Stimulated activated CD8-positive, alpha-beta memory T cell treated with anti-CD3 and anti-CD28 coated beads, Interleukin-12 subunit alpha, Interleukin-12 subunit beta, amount 100 ng/mL, for 4 hours (primary cell): ENCODE results near the gene JSRP1.
A peak's percentile ranks its signal among the peaks of the same experiment; 100 is the strongest.

Source experiments
- DNase-seq: peaks from one replicate; pipeline ENCODE4 v3.0.0-alpha.2; 2020; ENCODE audit warnings: low read depth

JSRP1 gene

GRCh38 chr19:2216361-2217225 lies 39.6 kb downstream of the JSRP1 start:
- DNase-seq = no peak

DNA sequence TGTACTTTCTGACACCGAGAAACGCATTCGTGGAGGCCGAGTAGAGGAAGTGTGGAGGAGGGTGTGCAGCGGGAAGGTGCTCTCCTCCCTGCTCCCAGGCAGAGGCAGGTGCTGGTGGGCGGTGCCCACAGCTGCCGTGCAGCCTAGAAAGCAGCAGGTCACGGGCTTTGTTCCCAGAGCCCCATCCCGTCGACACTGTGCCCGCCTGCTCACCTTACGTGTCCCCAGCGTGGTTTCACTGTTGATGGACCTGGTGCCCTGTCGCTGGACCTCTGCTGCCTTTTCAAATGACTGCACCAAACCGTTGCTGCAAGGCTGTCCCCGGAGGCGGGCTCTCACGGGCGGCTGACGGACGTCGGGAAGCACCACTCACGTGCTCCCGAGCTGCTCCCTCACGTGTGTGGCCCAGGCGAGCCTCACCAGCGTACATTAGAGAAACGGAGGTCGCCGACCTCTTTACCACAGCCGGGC lies 40.9 kb downstream of the JSRP1 start:
- DNase-seq = no peak

DNA sequence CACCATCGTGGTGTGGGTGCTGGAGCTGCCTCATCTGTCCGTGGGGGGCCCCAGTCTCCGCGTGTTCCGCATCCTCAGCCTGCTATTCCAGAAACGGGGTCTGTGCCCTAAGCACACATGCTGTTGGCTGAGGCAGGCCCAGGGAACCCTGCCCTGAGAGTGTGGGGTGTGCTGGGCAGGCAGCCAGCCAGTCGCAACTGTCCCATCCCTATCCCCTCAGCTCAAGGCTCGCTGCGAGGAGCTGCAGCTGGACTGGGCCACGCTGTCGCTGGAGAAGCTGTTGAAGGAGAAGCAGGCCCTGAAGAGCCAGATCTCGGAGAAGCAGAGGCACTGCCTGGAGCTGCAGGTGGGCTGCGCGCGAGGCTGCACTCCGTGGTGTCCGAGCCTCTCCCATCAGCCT lies 42.0 kb downstream of the JSRP1 start:
- DNase-seq = no peak

DNA sequence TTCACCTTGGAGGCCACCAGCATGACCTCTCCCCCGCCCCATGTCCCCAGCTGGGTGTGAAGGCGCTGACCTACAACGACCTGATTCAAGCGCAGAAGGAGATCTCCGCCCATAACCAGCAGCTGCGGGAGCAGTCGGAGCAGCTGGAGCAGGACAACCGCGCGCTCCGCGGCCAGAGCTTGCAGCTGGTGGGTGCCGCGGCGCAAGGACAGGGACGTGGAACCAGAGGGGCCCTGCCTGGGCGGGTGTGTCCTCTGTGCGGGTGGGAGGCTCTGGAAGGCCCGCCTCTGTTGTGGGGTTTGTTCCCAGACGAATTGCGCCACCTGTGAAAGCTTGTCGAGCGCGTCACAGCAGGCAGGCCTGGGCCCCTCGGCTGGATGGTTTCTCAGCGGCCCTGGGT lies 42.4 kb downstream of the JSRP1 start:
- no peak for DNase-seq

GRCh38 chr19:2212861-2213711 lies 43.1 kb downstream of the JSRP1 start:
- no peak for DNase-seq

- no peak for DNase-seq
Observed at GRCh38 chr19:2210987-2211740, 45.1 kb downstream of the JSRP1 start.

DNA sequence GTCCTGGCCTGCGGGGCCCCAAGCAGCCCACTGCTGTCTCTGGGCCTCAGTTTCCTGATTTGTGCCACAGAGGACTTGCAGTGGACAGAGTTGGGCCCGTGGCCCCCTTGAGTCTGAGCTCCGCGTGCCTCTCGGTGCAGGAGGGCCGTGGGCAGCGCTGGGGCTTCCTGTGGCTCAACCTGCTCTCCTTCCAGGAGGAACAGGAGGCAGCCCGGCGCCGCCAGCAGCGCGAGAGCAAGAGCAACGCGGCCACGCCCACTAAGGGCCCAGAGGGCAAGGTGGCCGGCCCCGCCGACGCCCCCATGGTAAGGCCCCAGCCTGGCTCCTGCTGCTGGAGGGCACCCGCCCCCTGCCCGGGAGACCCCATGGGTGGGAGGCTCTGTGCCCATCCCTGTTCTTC lies 46.0 kb downstream of the JSRP1 start:
- no peak for DNase-seq

DNA sequence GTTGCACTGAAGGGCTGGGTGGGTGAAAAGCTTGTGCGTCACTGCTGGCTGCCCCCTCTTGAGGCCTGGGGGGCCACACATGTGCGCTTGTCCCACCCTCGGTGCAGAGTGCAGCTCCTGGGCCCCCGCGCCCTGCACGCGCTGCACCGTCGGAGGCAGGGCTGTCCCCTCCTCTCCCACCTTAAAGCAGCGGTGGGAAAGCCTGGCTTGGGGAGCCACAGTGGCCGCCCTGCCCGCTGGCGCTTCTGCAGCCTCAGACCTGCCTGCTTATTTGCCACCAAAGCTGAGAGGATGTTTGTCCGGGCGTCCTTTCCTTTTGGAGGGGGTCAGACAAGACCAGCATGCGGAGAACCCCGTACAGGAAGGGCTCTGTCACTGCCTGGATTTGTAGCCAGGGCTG lies 46.8 kb downstream of the JSRP1 start:
- no peak for DNase-seq

DNA sequence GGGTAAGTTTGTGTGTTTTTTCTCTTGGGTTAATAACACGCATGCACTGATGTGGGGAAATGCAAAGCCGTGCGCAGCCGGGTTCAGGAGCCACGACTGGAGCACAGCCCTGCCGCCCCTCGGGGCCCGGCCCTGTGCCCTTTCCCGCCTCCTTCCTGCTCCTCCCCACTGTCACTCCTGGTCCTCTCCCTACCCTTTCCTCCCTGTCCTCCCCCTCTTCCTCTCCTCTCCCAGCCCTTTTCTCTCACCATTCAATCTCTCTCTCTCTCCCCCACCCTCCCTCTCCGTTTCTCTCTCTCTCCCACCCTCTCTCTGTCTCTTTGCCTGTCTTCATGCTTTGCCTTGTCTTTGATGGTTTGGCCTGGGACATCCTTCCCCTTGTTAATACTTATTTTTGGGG lies 47.2 kb downstream of the JSRP1 start:
- no peak for DNase-seq

DNA sequence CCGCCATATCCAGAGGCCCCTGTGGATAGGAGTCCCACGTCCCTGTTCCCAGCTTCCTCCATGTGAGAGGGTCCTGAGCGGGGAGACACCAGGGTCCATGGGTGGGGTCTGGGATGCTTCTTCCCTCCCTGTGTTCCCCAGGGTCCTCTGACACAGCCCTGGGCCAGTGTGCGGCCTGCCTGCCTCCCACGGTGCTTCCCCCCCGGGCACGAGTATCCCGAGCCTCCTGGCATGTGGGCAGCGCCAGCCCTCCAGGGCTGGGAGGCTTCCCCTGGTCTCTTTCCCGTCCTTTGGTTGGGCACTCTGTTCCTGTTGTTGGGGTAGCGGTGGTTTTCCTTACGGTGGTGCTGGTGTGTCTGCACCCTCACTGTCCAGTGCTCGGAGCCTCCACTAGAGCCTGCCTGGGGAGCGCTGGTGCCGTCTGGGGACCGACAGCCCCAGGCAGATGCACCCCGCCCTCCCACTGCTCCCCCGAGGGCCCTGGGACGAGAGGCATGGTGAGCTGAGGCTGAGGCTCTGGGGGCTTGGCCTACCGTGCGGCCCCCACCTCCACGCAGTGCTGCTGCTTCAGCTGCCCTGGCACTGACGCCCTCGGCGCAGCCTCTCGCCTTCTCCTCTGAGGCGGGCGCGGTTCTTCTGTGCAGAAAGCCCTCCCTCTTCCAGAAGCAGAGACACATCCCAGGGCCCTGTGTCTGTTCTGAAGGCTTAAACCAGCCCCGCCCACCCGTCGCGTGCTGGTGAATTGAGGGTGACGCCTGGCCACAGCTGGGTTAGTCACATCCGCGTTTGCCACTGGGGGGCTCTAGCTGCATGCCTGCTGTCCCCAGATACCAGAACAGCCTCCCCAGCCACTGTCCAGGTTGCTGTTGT lies 48.0 kb downstream of the JSRP1 start:
- DNase-seq = peak; percentile 31

- DNase-seq = no peak
Observed at GRCh38 chr19:2207008-2207407, 49.2 kb downstream of the JSRP1 start.

DNA sequence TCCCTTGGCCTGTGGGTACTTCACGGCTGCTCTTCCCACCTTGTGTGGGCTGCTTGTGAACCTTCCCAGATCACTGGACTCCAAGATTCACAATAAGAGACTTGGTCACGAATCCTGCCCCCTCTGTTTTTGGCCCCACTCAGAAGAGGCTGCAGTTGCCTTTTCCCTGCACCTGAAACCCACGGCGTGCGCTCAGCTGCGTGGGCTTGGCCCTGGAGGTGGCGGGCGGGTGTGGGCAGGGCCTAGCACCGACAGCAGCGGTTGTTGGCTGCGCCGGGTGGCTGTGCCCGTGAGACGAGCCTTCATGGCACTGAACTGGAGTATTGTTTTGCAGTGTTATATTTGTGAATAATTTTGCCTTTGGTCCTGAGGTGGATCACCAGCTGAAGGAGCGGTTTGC lies 53.9 kb downstream of the JSRP1 start:
- no peak for DNase-seq
